H1 (cell line): ENCODE data around the gene IL2RA. TPM values are rescaled to one million over a fixed set of nuclear protein-coding genes. Genes with fewer than 3 reads are reported as not detected.

Experiments used
- CTCF ChIA-PET: fragments of 300-600 bp; sonication (Branson Sonifier 250); formaldehyde crosslinking; loops from one replicate; lab custom pipeline; 2021; ENCODE audit not compliant: partially characterized antibody; lab: Charles Lee
- POLR2A ChIA-PET: fragments of 300-600 bp; sonication (Branson Sonifier 250); formaldehyde crosslinking; loops from one replicate; lab custom pipeline; 2021; ENCODE audit warnings: inconsistent platforms; ENCODE audit not compliant: partially characterized antibody; lab: Charles Lee
- DNase-seq, 2 experiments: peaks; one replicate each; pipeline versions ENCODE4 v3.0.0 to v3.0.0-alpha.2; 2010 to 2022; ENCODE audit warnings: low spot score in 2 of 2, low read depth in 1 of 2, mixed read lengths in 1 of 2
- FAIRE-seq: peaks from 2 replicates; lab custom pipeline; 2011; peaks lifted over from hg19 to GRCh38; lab: Jason Lieb, UNC
- H2AFZ ChIP-seq: 2 replicates; pipeline ENCODE4 v1.8.1; 2012; ENCODE audit warnings: low read length, inconsistent platforms
- H2AK5ac ChIP-seq: 2 replicates; pipeline ENCODE4 v1.6.1; 2013; ENCODE audit warnings: low read depth, low read length
- H2BK120ac ChIP-seq: replicated peaks from 2 replicates; pipeline ENCODE3; 2013; ENCODE audit warnings: low read depth, low read length, inconsistent platforms
- H2BK12ac ChIP-seq: 2 replicates; pipeline ENCODE4 v1.6.1; 2013; ENCODE audit warnings: low read depth, low read length
- H2BK15ac ChIP-seq: 2 replicates; pipeline ENCODE4 v1.6.1; 2013; ENCODE audit warnings: low read length
- H2BK20ac ChIP-seq: 2 replicates; pipeline ENCODE4 v1.6.1; 2013; ENCODE audit warnings: low read length
- H2BK5ac ChIP-seq: 2 replicates; pipeline ENCODE4 v1.6.1; 2013; ENCODE audit warnings: low read depth, low read length
- H3K14ac ChIP-seq: 2 replicates; pipeline ENCODE4 v1.6.1; 2013; ENCODE audit warnings: inconsistent platforms; ENCODE audit not compliant: insufficient read length
- H3K18ac ChIP-seq: 2 replicates; pipeline ENCODE4 v1.6.1; 2013; ENCODE audit warnings: low read length; ENCODE audit errors: extremely low read depth
- H3K23ac ChIP-seq: 2 replicates; pipeline ENCODE4 v1.6.1; 2013; ENCODE audit warnings: inconsistent platforms; ENCODE audit not compliant: insufficient read length
- H3K23me2 ChIP-seq: 2 replicates; pipeline ENCODE4 v1.6.1; 2013; ENCODE audit warnings: low read depth, low read length
- H3K27ac ChIP-seq: 2 replicates; pipeline ENCODE4 v1.6.1; 2011; ENCODE audit warnings: low read depth, low read length, inconsistent platforms
- H3K27me3 ChIP-seq, 4 experiments: replicated peaks in 1 of 4; 1 replicate in 1 of 4; 2 replicates in 3 of 4; pipeline versions ENCODE4 v1.6.1 to v1.8.1; 2011 to 2013; ENCODE audit warnings: low read length in 3 of 4, mild to moderate bottlenecking in 3 of 4, inconsistent platforms in 2 of 4, mixed read lengths in 2 of 4, moderate library complexity in 1 of 4; ENCODE audit not compliant: control insufficient read depth in 3 of 4, insufficient read depth in 3 of 4; ENCODE audit errors: extremely low read depth in 1 of 4
- H3K36me3 ChIP-seq, 4 experiments: 2 replicates each; pipeline versions ENCODE4 v1.6.1 to v1.8.1; 2011 to 2013; ENCODE audit warnings: mild to moderate bottlenecking in 4 of 4, low read length in 3 of 4, moderate library complexity in 2 of 4, control low read depth in 1 of 4, inconsistent platforms in 1 of 4; ENCODE audit not compliant: insufficient read depth in 4 of 4, control insufficient read depth in 2 of 4
- H3K4ac ChIP-seq: replicated peaks from 2 replicates; pipeline ENCODE3; 2013; ENCODE audit warnings: low read length, low read depth, mixed read lengths, inconsistent platforms; ENCODE audit not compliant: insufficient read length
- H3K4me1 ChIP-seq, 4 experiments: replicated peaks in 1 of 4; 1 replicate in 1 of 4; 2 replicates in 3 of 4; pipeline versions ENCODE4 v1.6.1 to v1.8.1; 2011 to 2013; ENCODE audit warnings: low read length in 3 of 4, inconsistent platforms in 2 of 4, mixed read lengths in 1 of 4; ENCODE audit not compliant: insufficient read depth in 4 of 4, control insufficient read depth in 3 of 4
- H3K4me2 ChIP-seq, 2 experiments: 2 replicates each; pipeline versions ENCODE4 v1.6.1 to v1.8.1; 2011 to 2013; ENCODE audit warnings: low read depth in 2 of 2, low read length in 2 of 2, control low read depth in 1 of 2, inconsistent platforms in 1 of 2, mild to moderate bottlenecking in 1 of 2; ENCODE audit not compliant: insufficient read depth in 1 of 2
- H3K4me3 ChIP-seq, 4 experiments: fragments of 200-600, 300-600 bp in 1 of 4; sonication (generic), shearing (Covaris generic), sonication (Bioruptor Twin) in 1 of 4; 2 replicates each; pipeline versions ENCODE4 v1.5.1 to v1.8.1; 2011 to 2016; ENCODE audit warnings: low read length in 4 of 4, low read depth in 3 of 4, control low read depth in 2 of 4, inconsistent platforms in 2 of 4, mild to moderate bottlenecking in 2 of 4, mixed read lengths in 1 of 4, moderate library complexity in 1 of 4; ENCODE audit not compliant: insufficient read depth in 2 of 4; ENCODE audit errors: extremely low read depth in 1 of 4
- H3K56ac ChIP-seq: replicated peaks from 2 replicates; pipeline ENCODE3; 2013; ENCODE audit warnings: low read depth, mild to moderate bottlenecking, mixed read lengths, low read length, inconsistent platforms; ENCODE audit not compliant: insufficient read length
- H3K79me1 ChIP-seq: 2 replicates; pipeline ENCODE4 v1.6.1; 2013; ENCODE audit warnings: low read depth, low read length, control low read depth
- H3K79me2 ChIP-seq, 2 experiments: 2 replicates each; pipeline versions ENCODE4 v1.6.1 to v1.8.1; 2012 to 2013; ENCODE audit warnings: low read length in 2 of 2, mild to moderate bottlenecking in 2 of 2, inconsistent platforms in 1 of 2; ENCODE audit not compliant: insufficient read depth in 2 of 2, control insufficient read depth in 1 of 2
- H3K9ac ChIP-seq, 4 experiments: replicated peaks in 1 of 4; 1 replicate in 1 of 4; 2 replicates in 3 of 4; pipeline versions ENCODE4 v1.6.1 to v1.8.1; 2011 to 2013; ENCODE audit warnings: low read depth in 3 of 4, low read length in 3 of 4, control low read depth in 2 of 4, mild to moderate bottlenecking in 2 of 4, moderate library complexity in 2 of 4, inconsistent platforms in 1 of 4; ENCODE audit errors: extremely low read depth in 1 of 4
- H3K9me3 ChIP-seq, 2 experiments: 2 replicates each; pipeline versions ENCODE4 v1.6.1 to v1.8.1; 2012 to 2013; ENCODE audit warnings: mild to moderate bottlenecking in 2 of 2, moderate library complexity in 2 of 2, control low read depth in 1 of 2, inconsistent platforms in 1 of 2, low read depth in 1 of 2, low read length in 1 of 2, mixed read lengths in 1 of 2; ENCODE audit not compliant: insufficient read depth in 2 of 2
- H4K20me1 ChIP-seq, 2 experiments: replicated peaks in 1 of 2; 2 replicates each; pipeline versions ENCODE3 to v1.8.1; 2011 to 2013; ENCODE audit warnings: inconsistent platforms in 2 of 2, low read length in 2 of 2, mild to moderate bottlenecking in 1 of 2; ENCODE audit not compliant: insufficient read depth in 2 of 2, control insufficient read depth in 1 of 2
- H4K5ac ChIP-seq: 2 replicates; pipeline ENCODE4 v1.6.1; 2013; ENCODE audit warnings: low read length, low read depth, mixed read lengths, inconsistent platforms; ENCODE audit not compliant: insufficient read length
- H4K8ac ChIP-seq: 2 replicates; pipeline ENCODE4 v1.8.0; 2013; ENCODE audit warnings: mild to moderate bottlenecking, moderate library complexity, low read length, inconsistent platforms; ENCODE audit not compliant: insufficient read depth; ENCODE audit errors: extremely low read depth
- H4K91ac ChIP-seq: replicated peaks from 2 replicates; pipeline ENCODE3; 2013; ENCODE audit warnings: low read length, mixed read lengths, inconsistent platforms; ENCODE audit not compliant: insufficient read length
- CBX5 ChIP-seq: fragments of 300-800, 300-1000 bp; sonication (generic); IDR thresholded peaks from 2 replicates; pipeline ENCODE4 v1.7.1; 2016; ENCODE audit warnings: antibody characterized with exemption, low read length, low read depth
- CBX8 ChIP-seq: fragments of 300-800, 300-1000 bp; sonication (generic); IDR thresholded peaks from 2 replicates; pipeline ENCODE4 v1.7.1; 2016; ENCODE audit warnings: low read depth, low read length, borderline replicate concordance
- HDAC2 ChIP-seq, 2 experiments: fragments of 300-600 bp in 1 of 2; sonication (generic) in 1 of 2; IDR thresholded peaks; 2 replicates each; pipeline ENCODE4 v1.6.1; 2011 to 2012; ENCODE audit warnings: low read depth in 2 of 2, low read length in 2 of 2, mild to moderate bottlenecking in 2 of 2, moderate library complexity in 2 of 2, borderline replicate concordance in 1 of 2, inconsistent platforms in 1 of 2
- POLR2AphosphoS5 ChIP-seq: IDR thresholded peaks from 2 replicates; pipeline ENCODE4 v1.6.1; 2011; ENCODE audit warnings: low read depth, low read length
- RAD21 ChIP-seq, 2 experiments: IDR thresholded peaks in 1 of 2; conservative IDR thresholded peaks in 1 of 2; 2 replicates each; pipeline ENCODE4 v1.6.1; 2011; ENCODE audit warnings: low read depth in 2 of 2, low read length in 2 of 2, improper control_type of control experiment in 1 of 2, inconsistent platforms in 1 of 2, mild to moderate bottlenecking in 1 of 2, moderate library complexity in 1 of 2
- RFX5 ChIP-seq: IDR thresholded peaks from 2 replicates; pipeline ENCODE4 v1.6.1; 2011; ENCODE audit warnings: low read depth, low read length, improper control_type of control experiment, borderline replicate concordance
- RXRA ChIP-seq: IDR thresholded peaks from 2 replicates; pipeline ENCODE4 v1.6.1; 2011; ENCODE audit warnings: low read depth, mild to moderate bottlenecking, low read length, moderate library complexity; ENCODE audit not compliant: insufficient read depth
- TCF12 ChIP-seq: IDR thresholded peaks from 2 replicates; pipeline ENCODE4 v1.6.1; 2011; ENCODE audit warnings: low read depth, mild to moderate bottlenecking, low read length
- ZNF274 ChIP-seq: IDR thresholded peaks from 2 replicates; pipeline ENCODE4 v1.7.0; 2012; ENCODE audit warnings: low read length, borderline replicate concordance; ENCODE audit errors: extremely low read depth
- WGBS, 2 experiments: shearing (Covaris generic) in 1 of 2; methylation state at CpG; one replicate each; pipeline versions ENCODE4 v1.1.6 to v1.1.7; 2013 to 2015; ENCODE audit warnings: low lambda C conversion rate in 2 of 2, mixed read lengths in 2 of 2, inconsistent platforms in 1 of 2, low coverage in 1 of 2, missing lambda C conversion rate in 1 of 2; ENCODE audit not compliant: insufficient replicate concordance in 2 of 2, insufficient coverage in 1 of 2, insufficient read length in 1 of 2; ENCODE audit errors: extremely low coverage in 1 of 2, missing lambda C conversion rate in 1 of 2; 5-methylcytosine and 5-hydroxymethylcytosine counted together
- polyA plus RNA-seq, 7 experiments: library from polyadenylated mRNA; depleted of rRNA in 3 of 7; stranded (reverse) in 5 of 7; unstranded in 2 of 7; fragments of >200 nt in 5 of 7; fragments of 200-250 nt in 2 of 7; gene quantifications; 1 replicate in 5 of 7; 2 replicates in 1 of 7; 4 replicates in 1 of 7; pipeline versions ENCODE4 v1.2.1 to v1.2.3, GENCODE V29; 2011 to 2013; ENCODE audit warnings: missing spikeins in 2 of 7, mixed read lengths in 2 of 7
- total RNA-seq: library from RNA; stranded (reverse); fragmentation: NEBNext Ultra II Directional; extraction: Animal tissue kit (Norgen Biotek cat#: 25700); gene quantifications from 2 replicates; pipeline ENCODE4 v1.2.1, GENCODE V29; 2021
- TF ChIP-seq, protein P1 (sequence below), 3 experiments: IDR thresholded peaks; 1 replicate in 2 of 3; 2 replicates in 1 of 3; pipeline versions ENCODE4 v1.5.1 to v1.6.1; 2011; ENCODE audit warnings: low read length in 3 of 3, mild to moderate bottlenecking in 3 of 3, inconsistent platforms in 2 of 3, low read depth in 1 of 3, moderate library complexity in 1 of 3; ENCODE audit not compliant: insufficient read depth in 1 of 3; ENCODE audit errors: control extremely low read depth in 1 of 3

The IL2RA gene
- total and polyA plus RNA-seq, 2 of the 8 experiments (the other 6 are each of a cell fraction or from before 2014, with no cell fraction given) = not detected

DNA sequence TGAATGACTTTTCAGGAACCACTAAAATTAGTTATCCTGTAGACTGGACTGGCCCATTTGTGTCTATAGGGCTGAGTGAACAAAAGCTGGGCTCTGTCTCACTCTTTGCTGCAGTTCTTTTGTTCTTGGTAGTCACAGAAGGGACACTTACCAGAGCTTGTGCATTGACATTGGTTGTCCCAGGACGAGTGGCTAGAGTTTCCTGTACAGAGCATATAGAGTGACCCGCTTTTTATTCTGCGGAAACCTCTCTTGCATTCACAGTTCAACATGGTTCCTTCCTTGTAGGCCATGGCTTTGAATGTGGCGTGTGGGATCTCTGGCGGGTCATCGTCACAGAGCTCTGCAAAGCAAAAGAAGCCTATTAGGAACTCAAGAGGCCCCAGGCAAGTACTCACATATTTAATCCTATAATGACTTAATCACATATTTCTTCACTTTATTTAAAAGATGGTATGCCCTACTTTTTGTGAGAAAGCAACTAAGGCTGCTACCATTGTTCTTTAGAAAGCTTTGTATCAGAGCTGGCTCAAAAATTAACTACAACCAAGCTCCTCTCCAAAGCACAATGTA, 36.4 kb downstream of the IL2RA start:
- 92% methylated on average over 6 of the region's 6 CpGs; no CpG with 5 or more reads in 1 of the 2 experiments for WGBS, 2 experiments
- Histone ChIP-seq H4K8ac (no peak overlapping the region), H2AFZ (no peak overlapping the region), H3K18ac (no peak overlapping the region), H3K79me1 (no peaks in the 10 kb centered on the region), H3K4me2 (no peak overlapping the region), H3K4ac (no peak overlapping the region), H4K5ac (no peak overlapping the region), H4K91ac (no peak overlapping the region), H2BK5ac (no peak overlapping the region), H2BK12ac (no peak overlapping the region), H3K9ac (no peak overlapping the region), H3K36me3 (no peaks in the 10 kb centered on the region), H3K4me3 (no peak overlapping the region), H2BK20ac (no peak overlapping the region), H3K27ac (no peak overlapping the region), H3K23ac (no peak overlapping the region), H3K56ac (no peak overlapping the region), H3K4me1 (no peaks in the 10 kb centered on the region), H2BK120ac (no peak overlapping the region), H2AK5ac (no peak overlapping the region), H3K79me2 (no peaks in the 10 kb centered on the region), H4K20me1 (no peaks in the 10 kb centered on the region), H2BK15ac (no peak overlapping the region), H3K14ac (no peak overlapping the region), H3K9me3 (no peaks in the 10 kb centered on the region), H3K23me2 (no peaks in the 10 kb centered on the region), H3K27me3 (no peaks in the 10 kb centered on the region)
- FAIRE-seq = no peak
- ChIA-PET CTCF (interaction anchor here (0.6 to 2.3 kb wide), 5 partner anchors 9 to 330 kb away, joined by 3 to 8 read pairs (median 4); no protein-coding TSS in a partner anchor), POLR2A (no interaction called here)
- DNase-seq = no peak
- TF ChIP-seq RFX5 (no peak), CBX8 (no peak), RAD21 (IDR thresholded peaks at IDR 0.05 in 1 of 2, conservative IDR thresholded peaks at IDR 0.05 in 1 of 2; ENCODE audit: low read depth in 2 of 2, low read length in 2 of 2) (no peak), RXRA (no peak), HDAC2 (IDR thresholded peaks at IDR 0.05; ENCODE audit: borderline replicate concordance in 1 of 2, low read depth in 2 of 2, low read length in 2 of 2) (no peak), TCF12 (no peak), ZNF274 (no peak), POLR2AphosphoS5 (no peak), CBX5 (no peak)
- TF ChIP-seq, protein P1, sequence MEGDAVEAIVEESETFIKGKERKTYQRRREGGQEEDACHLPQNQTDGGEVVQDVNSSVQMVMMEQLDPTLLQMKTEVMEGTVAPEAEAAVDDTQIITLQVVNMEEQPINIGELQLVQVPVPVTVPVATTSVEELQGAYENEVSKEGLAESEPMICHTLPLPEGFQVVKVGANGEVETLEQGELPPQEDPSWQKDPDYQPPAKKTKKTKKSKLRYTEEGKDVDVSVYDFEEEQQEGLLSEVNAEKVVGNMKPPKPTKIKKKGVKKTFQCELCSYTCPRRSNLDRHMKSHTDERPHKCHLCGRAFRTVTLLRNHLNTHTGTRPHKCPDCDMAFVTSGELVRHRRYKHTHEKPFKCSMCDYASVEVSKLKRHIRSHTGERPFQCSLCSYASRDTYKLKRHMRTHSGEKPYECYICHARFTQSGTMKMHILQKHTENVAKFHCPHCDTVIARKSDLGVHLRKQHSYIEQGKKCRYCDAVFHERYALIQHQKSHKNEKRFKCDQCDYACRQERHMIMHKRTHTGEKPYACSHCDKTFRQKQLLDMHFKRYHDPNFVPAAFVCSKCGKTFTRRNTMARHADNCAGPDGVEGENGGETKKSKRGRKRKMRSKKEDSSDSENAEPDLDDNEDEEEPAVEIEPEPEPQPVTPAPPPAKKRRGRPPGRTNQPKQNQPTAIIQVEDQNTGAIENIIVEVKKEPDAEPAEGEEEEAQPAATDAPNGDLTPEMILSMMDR (IDR thresholded peaks at IDR 0.05; ENCODE audit: control extremely low read depth in 1 of 3, insufficient read depth in 1 of 3, low read depth in 1 of 3, low read length in 3 of 3) = no peak
